PFSK-1 (cell line): ENCODE measurements around the gene SPATA6L.

Experiments
- FOXP2 ChIP-seq: optimal IDR thresholded peaks from 2 replicates; pipeline ENCODE3; 2011; ENCODE audit warnings: borderline replicate concordance, control low read depth, inconsistent platforms; ENCODE audit not compliant: insufficient read depth; ENCODE audit errors: extremely low read length, extremely low read depth
- POLR2AphosphoS5 ChIP-seq: IDR thresholded peaks from 2 replicates; pipeline ENCODE4 v1.6.1; 2012; ENCODE audit warnings: low read depth, mild to moderate bottlenecking, control low read depth, low read length, moderate library complexity
- REST ChIP-seq, 2 experiments: IDR thresholded peaks; 2 replicates each; pipeline versions ENCODE4 v1.6.1 to v1.8.0; 2011 to 2012; ENCODE audit warnings: low read depth in 2 of 2, low read length in 2 of 2, control low read depth in 1 of 2, inconsistent platforms in 1 of 2, mild to moderate bottlenecking in 1 of 2, moderate library complexity in 1 of 2; ENCODE audit not compliant: insufficient read depth in 1 of 2
- SIN3A ChIP-seq: IDR thresholded peaks from 2 replicates; pipeline ENCODE4 v1.6.1; 2012; ENCODE audit warnings: mild to moderate bottlenecking, low read length, moderate library complexity, borderline replicate concordance; ENCODE audit not compliant: insufficient read depth
- TAF1 ChIP-seq: IDR thresholded peaks from 2 replicates; pipeline ENCODE4 v1.6.1; 2012; ENCODE audit warnings: low read length, control low read depth, borderline replicate concordance; ENCODE audit not compliant: insufficient read depth

The SPATA6L gene

GRCh38 chr9:4620881-4621555 is 45.3 kb downstream of the SPATA6L start:
- no peak for TF ChIP-seq SIN3A
- TF ChIP-seq REST (IDR thresholded peaks at IDR 0.05; ENCODE audit: insufficient read depth in 1 of 2, low read depth in 2 of 2, low read length in 2 of 2) = no peak
- no peak for TF ChIP-seq POLR2AphosphoS5
- no peak for TF ChIP-seq FOXP2
- TF ChIP-seq TAF1 = no peak

GRCh38 chr9:4620057-4620765 is 46.1 kb downstream of the SPATA6L start:
- no peak for TF ChIP-seq REST (IDR thresholded peaks at IDR 0.05; ENCODE audit: insufficient read depth in 1 of 2, low read depth in 2 of 2, low read length in 2 of 2)
- no peak for TF ChIP-seq FOXP2
- TF ChIP-seq SIN3A = no peak
- no peak for TF ChIP-seq POLR2AphosphoS5
- no peak for TF ChIP-seq TAF1

- TF ChIP-seq POLR2AphosphoS5 = no peak
- no peak for TF ChIP-seq TAF1
- no peak for TF ChIP-seq FOXP2
- no peak for TF ChIP-seq REST (IDR thresholded peaks at IDR 0.05; ENCODE audit: insufficient read depth in 1 of 2, low read depth in 2 of 2, low read length in 2 of 2)
- no peak for TF ChIP-seq SIN3A
These were observed 47.6 kb downstream of the SPATA6L start for GRCh38 chr9:4618700-4619099.

- TF ChIP-seq SIN3A (no peak), FOXP2 (no peak), REST (IDR thresholded peaks at IDR 0.05; ENCODE audit: insufficient read depth in 1 of 2, low read depth in 2 of 2, low read length in 2 of 2) (no peak), POLR2AphosphoS5 (no peak), TAF1 (no peak)
These were observed 48.5 kb downstream of the SPATA6L start for GRCh38 chr9:4617752-4618151.

GRCh38 chr9:4615778-4616177 is 50.5 kb downstream of the SPATA6L start:
- no peak for TF ChIP-seq TAF1
- no peak for TF ChIP-seq REST (IDR thresholded peaks at IDR 0.05; ENCODE audit: insufficient read depth in 1 of 2, low read depth in 2 of 2, low read length in 2 of 2)
- TF ChIP-seq POLR2AphosphoS5 = no peak
- no peak for TF ChIP-seq FOXP2
- TF ChIP-seq SIN3A = no peak
